ENCODE measurements around the gene RNF175.
A peak's percentile ranks its signal among the peaks of the same experiment; 100 is the strongest.

The RNF175 gene

DNA sequence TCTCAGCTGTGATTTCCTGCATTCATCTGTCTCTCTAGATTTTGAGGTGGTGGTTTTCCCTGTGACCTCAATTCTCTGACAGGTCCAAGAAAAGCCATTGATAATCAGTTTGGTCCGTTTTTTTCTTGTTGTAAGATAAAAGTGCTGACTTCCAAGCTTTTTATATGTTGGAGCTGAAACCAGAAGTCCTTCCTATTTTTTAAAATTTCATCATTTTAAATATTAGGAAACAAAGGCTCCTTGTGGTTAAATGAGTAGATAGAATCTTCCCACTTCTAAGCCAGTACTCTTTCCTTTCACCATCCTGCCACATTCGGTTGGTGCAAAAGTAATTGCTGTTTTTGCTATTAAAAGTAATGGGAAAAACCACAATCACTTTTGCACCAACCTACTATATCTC lies 18.3 kb downstream of the RNF175 start:
- DNase-seq = no peak

DNA sequence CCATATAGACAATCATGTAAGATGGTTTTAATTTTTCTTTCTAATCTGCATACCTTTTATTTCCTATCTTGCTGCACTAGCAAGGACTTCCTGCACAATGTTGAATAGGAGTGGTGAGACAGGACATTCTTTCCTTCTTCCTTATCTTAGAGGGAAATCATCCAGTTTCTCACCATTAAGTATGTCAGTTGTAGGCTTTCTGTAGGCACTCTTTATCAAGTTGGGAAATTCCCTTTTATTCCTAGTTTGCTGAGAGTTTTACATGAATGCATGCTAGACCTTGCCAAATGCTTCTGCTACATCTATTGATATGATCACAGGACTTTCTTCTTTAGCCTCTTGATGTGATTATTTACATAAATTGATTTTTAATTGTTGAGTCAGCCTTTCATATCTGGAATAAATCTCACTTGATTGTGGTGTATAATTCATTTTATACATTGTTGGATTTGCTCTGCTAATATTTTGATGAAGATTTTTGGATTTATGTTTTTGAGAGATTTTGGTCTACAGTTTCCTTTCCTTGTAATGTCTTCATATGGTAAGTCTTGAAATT lies 23.8 kb downstream of the RNF175 start:
- DNase-seq = no peak

DNA sequence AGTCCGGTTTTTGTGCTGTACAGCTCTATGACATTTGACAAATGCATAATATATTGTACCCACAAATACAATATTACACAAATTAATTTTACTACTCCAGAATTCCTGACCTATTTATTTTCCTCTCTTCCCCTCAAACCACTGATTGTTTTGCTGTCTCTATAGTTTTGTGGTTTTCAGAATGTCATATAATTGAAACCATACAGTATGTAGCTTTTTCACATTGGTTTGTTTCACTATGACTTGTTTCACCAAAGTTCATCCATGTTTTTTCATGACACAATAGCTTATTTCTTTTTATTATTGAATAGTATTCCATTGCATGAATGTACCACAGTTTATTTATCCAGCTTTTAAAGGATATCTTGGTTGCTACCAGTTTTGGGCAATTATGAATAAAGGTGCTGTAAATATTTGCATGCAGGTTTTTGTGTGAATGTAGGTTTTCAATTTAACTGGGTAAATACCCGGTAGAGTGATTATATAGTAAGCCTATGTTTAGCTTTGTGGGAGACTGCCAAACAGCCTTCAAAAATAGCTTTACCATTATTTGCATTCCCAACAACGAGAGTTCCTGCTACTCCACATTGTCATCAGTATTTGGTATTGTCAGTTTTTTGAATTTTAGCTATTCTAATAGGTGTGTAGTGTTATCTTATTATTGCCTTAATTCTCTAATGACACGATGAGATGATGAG lies 25.9 kb downstream of the RNF175 start:
- DNase-seq = no peak

DNA sequence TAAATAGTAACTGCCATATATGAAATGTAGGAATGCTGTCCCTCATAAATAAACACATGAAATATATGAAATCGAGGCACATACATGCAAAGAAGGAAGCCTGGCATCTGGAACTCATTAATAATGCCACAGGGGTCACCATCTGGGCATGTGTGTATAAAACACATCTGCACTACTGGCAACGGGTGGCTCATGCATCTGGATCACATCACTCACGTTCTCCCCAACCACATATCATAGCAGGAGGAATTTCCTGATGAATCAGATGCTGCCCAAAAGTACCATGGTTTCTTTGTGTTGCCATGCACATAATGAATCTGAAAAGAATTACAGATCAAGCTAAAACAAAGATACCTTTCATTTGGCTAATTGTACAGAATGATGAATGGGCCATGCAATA lies 28.6 kb downstream of the RNF175 start:
- DNase-seq = no peak

DNA sequence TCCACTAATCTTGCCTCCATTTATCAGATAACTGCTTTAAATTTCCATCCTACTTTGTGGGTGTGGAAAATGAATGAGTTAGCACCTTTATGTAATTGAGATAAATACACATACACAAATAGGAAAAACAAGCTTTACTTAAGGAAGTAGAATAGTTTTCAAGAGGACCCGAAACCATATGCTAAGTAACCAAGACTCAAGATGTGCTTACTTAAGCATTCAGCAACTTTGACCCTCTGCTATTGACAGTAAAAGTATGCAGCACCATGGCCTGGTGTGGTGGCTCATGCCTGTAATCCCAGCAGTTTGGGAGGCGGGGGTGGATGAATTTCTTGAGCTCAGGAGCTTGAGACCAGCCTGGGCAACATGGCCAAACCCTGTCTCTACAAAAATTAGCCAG lies 29.9 kb downstream of the RNF175 start:
- no peak for DNase-seq

DNA sequence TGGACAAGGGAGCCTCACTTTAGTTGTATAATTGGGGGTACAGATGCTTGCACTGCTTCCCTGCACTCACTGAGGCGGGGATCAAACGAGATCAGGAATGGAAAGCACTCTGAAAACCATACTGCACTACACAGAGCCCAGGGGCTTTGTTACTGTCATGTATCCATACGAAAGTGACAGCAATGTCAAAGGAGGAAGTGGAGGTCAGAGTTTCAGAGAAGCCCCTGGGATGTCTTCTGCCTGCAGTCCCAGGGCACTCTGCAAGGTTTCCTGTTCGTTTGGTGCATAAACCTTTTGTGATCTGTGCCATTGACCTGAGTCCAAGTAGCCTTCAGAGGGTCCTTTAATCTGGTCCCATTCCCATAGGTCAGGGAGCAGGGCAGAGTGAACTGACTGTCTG lies 31.2 kb downstream of the RNF175 start:
- DNase-seq = no peak

- DNase-seq = no peak
Measured at GRCh38 chr4:153728151-153728550, 31.7 kb downstream of the RNF175 start.

DNA sequence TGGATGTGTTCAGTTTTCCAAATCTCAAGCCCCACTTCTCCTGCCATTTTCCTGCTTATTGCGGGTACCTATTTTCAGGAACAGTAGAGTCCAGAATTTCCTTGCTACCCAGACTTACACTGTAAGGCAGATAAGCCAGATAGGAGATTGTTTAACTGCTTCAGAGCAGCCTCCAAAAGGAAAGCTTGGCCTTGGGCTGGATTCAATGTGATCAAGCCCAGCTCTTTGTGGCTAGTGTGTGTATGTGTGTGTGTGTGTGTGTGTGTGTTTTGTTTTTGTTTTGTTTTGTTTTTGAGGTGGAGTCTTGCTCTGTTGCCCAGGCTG lies 34.0 kb downstream of the RNF175 start:
- DNase-seq = no peak

DNA sequence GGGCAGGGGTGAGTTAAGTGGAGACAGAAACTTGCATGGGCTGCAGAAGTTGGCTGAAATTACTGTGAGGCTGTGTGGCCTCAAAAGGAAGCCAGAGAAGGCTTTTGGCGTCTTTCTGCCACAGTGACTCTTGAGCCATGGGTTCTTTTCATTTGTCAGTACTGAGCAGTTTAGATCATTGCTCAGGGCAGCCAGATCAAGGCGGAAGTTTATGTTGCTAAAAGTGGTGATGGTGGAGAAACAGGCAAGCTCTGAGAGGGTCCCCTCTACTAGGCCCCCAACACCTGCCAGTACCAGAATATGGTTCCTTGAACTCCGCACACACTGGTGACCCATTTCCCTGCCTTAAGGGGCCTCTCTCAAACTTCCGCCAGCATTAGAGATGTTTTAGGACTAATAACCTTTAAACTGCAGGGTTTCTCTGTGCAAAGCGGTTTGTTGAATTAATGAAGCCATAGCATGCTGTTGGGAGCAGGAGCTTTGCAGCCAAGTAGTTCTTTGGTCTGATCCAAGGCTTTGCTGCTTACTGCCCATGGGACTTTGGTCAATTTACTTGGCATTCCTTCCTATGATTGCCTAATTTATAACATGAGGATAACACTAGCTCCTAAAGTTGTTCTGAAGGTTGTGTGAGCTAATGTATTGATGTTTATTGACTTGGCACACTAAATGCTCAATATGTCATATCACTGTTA lies 34.5 kb downstream of the RNF175 start:
- DNase-seq = no peak

- DNase-seq = no peak
Measured at GRCh38 chr4:153724606-153725005, 35.2 kb downstream of the RNF175 start.

- no peak for DNase-seq
Measured at GRCh38 chr4:153722036-153722435, 37.8 kb downstream of the RNF175 start.

- no peak for DNase-seq
Measured at GRCh38 chr4:153713866-153714646, 45.8 kb downstream of the RNF175 start.

- DNase-seq = no peak
Measured at GRCh38 chr4:153710681-153711080, 49.1 kb downstream of the RNF175 start.

- no peak for DNase-seq
Measured at GRCh38 chr4:153706519-153706918, 53.3 kb downstream of the RNF175 start.

GRCh38 chr4:153705743-153706468 lies 53.9 kb downstream of the RNF175 start:
- DNase-seq = no peak

DNA sequence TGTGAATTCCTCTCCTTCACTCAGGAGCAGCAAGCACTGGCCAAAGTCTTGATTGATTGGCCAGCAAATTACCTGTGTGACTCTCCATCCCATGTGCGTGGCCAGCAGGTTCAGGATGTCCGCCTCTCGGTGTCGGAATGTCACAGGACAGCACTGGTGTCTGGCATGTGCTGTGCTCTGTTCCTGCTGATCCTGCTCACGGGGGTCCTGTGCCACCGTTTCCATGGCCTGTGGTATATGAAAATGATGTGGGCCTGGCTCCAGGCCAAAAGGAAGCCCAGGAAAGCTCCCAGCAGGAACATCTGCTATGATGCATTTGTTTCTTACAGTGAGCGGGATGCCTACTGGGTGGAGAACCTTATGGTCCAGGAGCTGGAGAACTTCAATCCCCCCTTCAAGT lies 55.3 kb downstream of the RNF175 start:
- DNase-seq = no peak

GRCh38 chr4:153684971-153685371 lies 74.9 kb downstream of the RNF175 start:
- DNase-seq = no peak

GRCh38 chr4:153684182-153684970 lies 75.4 kb downstream of the RNF175 start, which contains the start of gene TLR2:
TSS of gene TLR2 (plus strand) at chr4:153684280. CDS start at chr4:153702908, 18,628 bp downstream.
- DNase-seq = peak; percentile 9

DNA sequence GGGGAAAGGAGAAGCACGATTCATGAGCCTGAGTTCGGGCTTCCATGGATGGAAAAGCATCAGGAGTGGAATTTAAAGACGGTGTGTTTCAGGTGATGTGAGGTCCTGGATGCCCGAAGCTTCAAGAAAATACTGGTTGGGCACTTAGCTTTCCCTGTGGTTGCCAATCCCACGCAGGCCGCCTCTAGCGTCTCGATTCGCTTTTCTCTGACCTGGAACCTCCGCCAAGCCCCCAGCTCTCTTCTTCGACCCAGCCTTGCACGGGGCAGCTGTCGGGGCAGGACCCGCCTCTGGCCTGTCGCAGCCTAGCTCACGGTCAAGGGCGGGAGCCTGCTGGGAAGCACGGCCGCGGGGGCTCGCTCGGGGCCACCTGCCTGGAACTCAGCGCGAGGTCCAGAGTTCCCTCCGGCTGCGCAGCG lies 76.1 kb downstream of the RNF175 start:
- DNase-seq = no peak

GRCh38 chr4:153679486-153679885 lies 80.3 kb downstream of the RNF175 start:
- DNase-seq = no peak

- DNase-seq = no peak
Measured at GRCh38 chr4:153676984-153677383, 82.8 kb downstream of the RNF175 start.

GRCh38 chr4:153676486-153676885 lies 83.3 kb downstream of the RNF175 start:
- no peak for DNase-seq
